ENCODE measurements around the gene SNRPE. TPM values are rescaled to one million over a fixed set of nuclear protein-coding genes. Genes with fewer than 3 reads are reported as not detected.

Gene SNRPE
- total RNA-seq, 1 donor from 2014 or later, result 250 TPM

DNA sequence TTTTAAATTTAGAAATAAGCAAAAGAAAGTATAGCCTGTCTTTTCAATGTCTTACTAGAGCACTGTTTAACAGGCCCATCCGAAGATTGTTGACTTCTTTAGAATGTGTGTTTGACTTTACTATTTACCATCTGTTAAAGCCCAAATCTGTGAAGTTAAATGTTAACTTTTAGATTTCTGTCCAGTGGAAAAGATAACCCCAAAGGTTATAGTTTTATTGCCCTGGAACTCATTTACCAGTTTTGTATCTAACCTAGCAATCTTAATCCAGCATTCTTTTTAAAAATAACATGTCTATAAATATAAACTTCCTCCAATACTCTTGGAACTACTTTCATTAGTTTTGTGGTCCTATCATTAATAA, 37.9 kb downstream of the SNRPE start:
- Mint-ChIP-seq H3K4me3 (no peak overlapping the region), H3K4me1 (ENCODE audit: low read depth) (no peaks in the 10 kb centered on the region), H3K36me3 (ENCODE audit: low read depth) (no peaks in the 10 kb centered on the region), H3K27me3 (ENCODE audit: insufficient read depth) (peaks cover 3% of the 10 kb centered on the region), H3K9me3 (peaks cover 9% of the 10 kb centered on the region), H3K27ac (no peak overlapping the region)
- DNase-seq (ENCODE audit: low spot score), result no peak
- intact Hi-C loops (cut with micrococcal nuclease), result no loop called here

DNA sequence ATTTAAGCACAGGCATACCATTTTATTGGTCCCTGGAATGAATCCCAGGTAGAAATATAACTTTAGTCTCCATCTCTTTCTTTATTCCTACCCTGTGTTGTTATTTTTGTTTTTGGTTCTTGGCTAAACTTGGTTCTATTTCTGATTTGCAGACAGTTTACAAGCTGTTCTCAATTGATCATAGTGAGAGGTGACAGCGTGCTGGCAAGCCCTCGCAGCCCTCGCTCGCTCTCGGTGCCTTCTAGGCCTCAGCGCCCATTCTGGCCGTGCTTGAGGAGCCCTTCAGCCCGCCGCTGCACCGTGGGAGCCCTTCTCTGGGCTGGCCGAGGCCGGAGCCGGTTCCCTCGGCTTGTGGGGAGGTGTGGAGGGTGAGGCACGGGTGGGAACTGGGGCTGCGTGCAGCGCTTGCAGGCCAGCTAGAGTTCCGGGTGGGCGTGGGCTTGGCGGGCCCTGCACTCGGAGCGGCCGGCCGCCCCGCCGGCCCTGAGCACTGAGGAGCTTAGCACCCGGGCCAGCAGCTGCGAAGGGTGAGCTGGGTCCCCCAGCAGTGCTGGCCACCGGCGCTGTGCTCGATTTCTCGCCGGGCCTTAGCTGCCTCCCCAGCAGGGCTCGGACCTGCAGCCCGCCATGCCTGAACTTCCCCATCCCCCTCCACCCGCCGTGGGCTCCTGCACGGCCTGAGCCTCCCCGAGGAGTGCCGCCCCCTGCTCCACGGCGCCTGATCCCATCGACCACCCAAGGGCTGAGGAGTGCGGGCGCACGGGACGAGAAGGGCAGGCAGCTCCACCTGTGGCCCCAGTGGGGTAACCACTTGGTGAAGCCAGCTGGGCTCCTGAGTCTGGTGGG, 38.7 kb downstream of the SNRPE start:
- DNase-seq (ENCODE audit: low spot score), result no peak
- Mint-ChIP-seq H3K4me1 (ENCODE audit: low read depth) (no peaks in the 10 kb centered on the region), H3K27me3 (ENCODE audit: insufficient read depth) (peaks cover 3% of the 10 kb centered on the region), H3K36me3 (ENCODE audit: low read depth) (no peaks in the 10 kb centered on the region), H3K9me3 (peaks cover 4% of the 10 kb centered on the region), H3K4me3 (no peak overlapping the region), H3K27ac (no peak overlapping the region)
- intact Hi-C loops (cut with micrococcal nuclease), result no loop called here

DNA sequence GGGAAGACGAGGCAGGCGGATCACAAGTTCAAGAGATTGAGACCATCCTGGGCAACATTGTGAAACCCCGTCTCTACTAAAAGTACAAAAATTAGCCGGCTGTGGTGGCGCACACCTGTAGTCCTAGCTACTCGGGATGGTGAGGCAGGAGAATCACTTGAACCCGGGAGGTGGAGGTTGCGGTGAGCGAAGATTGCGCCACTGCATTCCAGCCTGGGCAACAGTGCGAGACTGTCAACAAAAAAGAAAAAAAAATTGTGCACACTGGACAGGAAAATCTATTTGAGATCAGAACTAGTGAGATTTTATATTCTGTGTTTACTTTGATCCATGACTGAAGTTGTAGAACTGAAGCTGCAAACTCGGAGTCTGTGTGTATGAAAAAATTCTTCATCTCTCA, 40.2 kb downstream of the SNRPE start:
- H3K36me3 Mint-ChIP-seq (ENCODE audit: low read depth), result no peaks in the 10 kb centered on the region
- no peaks in the 10 kb centered on the region for H3K4me1 Mint-ChIP-seq (ENCODE audit: low read depth)
- no peak overlapping the region for H3K27ac Mint-ChIP-seq
- no peaks in the 10 kb centered on the region for H3K9me3 Mint-ChIP-seq
- peaks cover 7% of the 10 kb centered on the region for H3K27me3 Mint-ChIP-seq (ENCODE audit: insufficient read depth)
- no peak for DNase-seq (ENCODE audit: low spot score)
- intact Hi-C loops (cut with micrococcal nuclease), result no loop called here
- H3K4me3 Mint-ChIP-seq, result no peak overlapping the region

DNA sequence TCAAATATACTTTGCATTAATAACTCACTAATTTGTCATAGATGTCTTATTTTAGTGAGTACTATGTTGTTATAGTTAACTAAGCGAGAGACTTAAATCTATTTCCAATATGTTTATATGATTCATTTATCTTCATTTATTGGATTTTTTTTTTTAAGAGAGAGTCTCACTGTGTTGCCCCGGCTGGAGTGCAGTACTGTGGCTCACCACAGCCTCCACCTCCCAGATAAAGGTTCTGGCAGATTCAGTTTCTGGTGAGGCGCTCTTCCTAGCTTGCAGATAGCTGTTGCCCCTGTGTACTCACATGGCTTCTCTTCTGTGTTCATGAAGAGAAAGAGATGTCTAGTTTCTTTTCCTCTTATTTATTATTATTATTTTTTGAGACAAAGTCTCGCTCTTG, 43.9 kb downstream of the SNRPE start:
- no peaks in the 10 kb centered on the region for H3K36me3 Mint-ChIP-seq (ENCODE audit: low read depth)
- intact Hi-C loops (cut with micrococcal nuclease), result no loop called here
- no peaks in the 10 kb centered on the region for H3K4me1 Mint-ChIP-seq (ENCODE audit: low read depth)
- DNase-seq (ENCODE audit: low spot score), result no peak
- H3K4me3 Mint-ChIP-seq, result no peak overlapping the region
- H3K27me3 Mint-ChIP-seq (ENCODE audit: insufficient read depth), result peaks cover 7% of the 10 kb centered on the region
- no peaks in the 10 kb centered on the region for H3K9me3 Mint-ChIP-seq
- no peak overlapping the region for H3K27ac Mint-ChIP-seq

DNA sequence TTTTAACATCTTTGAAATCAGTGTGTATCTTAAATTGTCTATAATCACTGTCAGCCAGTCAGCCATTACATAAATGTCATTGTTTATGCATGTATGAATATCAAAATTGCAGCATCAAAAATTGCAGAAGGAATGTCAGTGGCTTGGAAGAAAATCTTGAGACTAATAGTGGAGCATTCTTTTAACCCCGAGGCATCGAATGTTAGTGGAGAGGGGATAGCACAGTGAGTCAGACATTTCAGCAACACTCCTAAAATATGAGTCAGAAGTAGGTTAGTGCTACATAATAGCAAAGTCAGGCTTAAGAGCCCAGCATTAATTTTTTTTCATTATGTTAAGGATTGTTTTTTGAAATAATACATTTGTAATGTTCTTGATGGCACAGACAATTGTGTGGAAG, 45.5 kb downstream of the SNRPE start:
- no peaks in the 10 kb centered on the region for H3K9me3 Mint-ChIP-seq
- H3K4me1 Mint-ChIP-seq (ENCODE audit: low read depth), result no peaks in the 10 kb centered on the region
- H3K36me3 Mint-ChIP-seq (ENCODE audit: low read depth), result no peaks in the 10 kb centered on the region
- intact Hi-C loops (cut with micrococcal nuclease), result no loop called here
- H3K27me3 Mint-ChIP-seq (ENCODE audit: insufficient read depth), result peaks cover 7% of the 10 kb centered on the region
- DNase-seq (ENCODE audit: low spot score), result no peak
- no peak overlapping the region for H3K4me3 Mint-ChIP-seq
- H3K27ac Mint-ChIP-seq, result no peak overlapping the region

DNA sequence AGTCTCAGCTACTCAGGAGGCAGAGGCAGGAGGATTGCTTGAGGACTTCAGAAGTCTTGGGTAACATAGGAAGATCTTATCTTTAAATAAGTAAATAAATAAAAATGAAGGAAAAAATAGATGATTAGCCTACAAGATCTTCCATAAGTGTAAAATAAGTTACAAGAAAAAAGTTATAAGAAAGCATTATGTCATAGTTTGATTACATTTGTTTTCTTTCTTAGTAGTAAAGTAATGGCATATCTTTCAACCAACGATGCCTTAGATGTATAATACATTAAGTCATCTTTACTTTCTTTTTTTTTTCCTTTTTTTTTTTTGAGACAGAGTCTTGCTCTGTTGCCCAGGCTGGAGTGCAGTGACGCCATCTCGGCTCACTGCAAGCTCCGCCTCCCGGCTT, 46.5 kb downstream of the SNRPE start:
- Mint-ChIP-seq H3K4me3 (no peak overlapping the region), H3K36me3 (ENCODE audit: low read depth) (no peaks in the 10 kb centered on the region), H3K27ac (no peak overlapping the region), H3K9me3 (no peaks in the 10 kb centered on the region), H3K27me3 (ENCODE audit: insufficient read depth) (peaks cover 7% of the 10 kb centered on the region), H3K4me1 (ENCODE audit: low read depth) (no peaks in the 10 kb centered on the region)
- DNase-seq (ENCODE audit: low spot score), result no peak
- intact Hi-C loops (cut with micrococcal nuclease), result no loop called here

DNA sequence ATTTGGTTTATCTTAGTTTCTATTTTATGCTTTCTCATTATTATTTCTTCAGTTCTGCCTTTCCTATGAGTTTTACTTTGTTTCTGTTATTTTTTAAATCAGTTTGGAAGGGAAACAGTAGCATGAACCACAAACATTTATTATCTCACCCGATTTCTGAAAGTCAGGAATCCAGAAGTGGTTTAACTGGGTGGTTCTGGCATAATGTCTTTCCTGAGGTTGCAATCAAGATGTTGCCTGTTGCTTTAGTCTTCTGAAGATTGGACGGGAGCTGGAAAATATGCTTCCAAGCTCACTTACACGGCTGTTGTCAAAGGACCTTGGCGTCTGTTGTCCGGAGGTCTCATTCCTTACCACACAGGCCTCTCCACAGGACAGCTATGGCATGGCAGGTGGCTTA, 50.4 kb downstream of the SNRPE start:
- no peak for DNase-seq (ENCODE audit: low spot score)
- Mint-ChIP-seq H3K36me3 (ENCODE audit: low read depth) (no peaks in the 10 kb centered on the region), H3K4me3 (no peak overlapping the region), H3K27ac (no peak overlapping the region), H3K27me3 (ENCODE audit: insufficient read depth) (peaks cover 4% of the 10 kb centered on the region), H3K4me1 (ENCODE audit: low read depth) (no peaks in the 10 kb centered on the region), H3K9me3 (no peaks in the 10 kb centered on the region)
- intact Hi-C loops (cut with micrococcal nuclease), result no loop called here

DNA sequence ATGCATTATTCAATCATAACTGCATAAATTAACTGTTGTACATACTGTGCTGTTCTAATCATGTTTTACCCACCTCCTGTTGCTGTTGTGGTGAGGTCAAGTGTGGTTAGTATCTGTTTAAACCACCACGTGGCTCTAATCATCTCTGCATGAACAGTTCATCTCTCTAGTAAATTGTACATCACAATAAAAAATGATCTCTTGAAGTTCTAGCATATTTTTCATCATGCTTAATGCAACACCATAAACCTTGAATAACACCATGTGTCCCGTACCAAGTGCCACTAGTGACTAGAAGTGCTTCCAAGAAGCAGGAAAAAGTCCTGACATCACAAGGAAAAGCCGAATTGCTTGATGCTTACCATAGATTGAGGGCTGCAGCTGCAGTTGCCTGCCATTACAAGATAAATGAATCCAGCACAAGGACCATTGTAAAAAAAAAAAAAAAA, 51.7 kb downstream of the SNRPE start:
- DNase-seq (ENCODE audit: low spot score), result no peak
- intact Hi-C loops (cut with micrococcal nuclease), result no loop called here
- Mint-ChIP-seq H3K27me3 (ENCODE audit: insufficient read depth) (peaks cover 4% of the 10 kb centered on the region), H3K4me1 (ENCODE audit: low read depth) (no peaks in the 10 kb centered on the region), H3K36me3 (ENCODE audit: low read depth) (no peaks in the 10 kb centered on the region), H3K4me3 (no peak overlapping the region), H3K27ac (no peak overlapping the region), H3K9me3 (no peaks in the 10 kb centered on the region)

DNA sequence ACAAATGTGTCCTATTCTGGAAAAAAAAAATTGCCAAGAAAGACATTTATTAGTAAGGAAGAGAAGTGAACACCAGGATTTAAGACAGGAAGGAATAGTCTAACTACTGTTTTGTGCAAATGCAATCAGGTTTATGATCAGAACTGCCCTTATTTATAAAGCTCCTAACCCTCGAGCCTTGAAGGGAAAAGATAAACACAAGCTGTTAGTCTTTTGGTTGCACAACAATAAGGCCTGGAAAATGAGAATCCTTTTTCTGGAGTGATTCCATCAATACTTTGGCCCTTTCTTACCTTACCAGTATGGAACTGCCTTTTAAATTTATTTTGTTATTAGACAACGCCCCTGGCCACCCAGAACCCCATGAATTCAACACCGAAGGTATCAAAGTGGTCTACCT, 52.9 kb downstream of the SNRPE start:
- no peaks in the 10 kb centered on the region for H3K36me3 Mint-ChIP-seq (ENCODE audit: low read depth)
- peaks cover 4% of the 10 kb centered on the region for H3K27me3 Mint-ChIP-seq (ENCODE audit: insufficient read depth)
- H3K9me3 Mint-ChIP-seq, result no peaks in the 10 kb centered on the region
- H3K4me3 Mint-ChIP-seq, result no peak overlapping the region
- no peaks in the 10 kb centered on the region for H3K4me1 Mint-ChIP-seq (ENCODE audit: low read depth)
- H3K27ac Mint-ChIP-seq, result no peak overlapping the region
- intact Hi-C loops (cut with micrococcal nuclease), result no loop called here
- no peak for DNase-seq (ENCODE audit: low spot score)

DNA sequence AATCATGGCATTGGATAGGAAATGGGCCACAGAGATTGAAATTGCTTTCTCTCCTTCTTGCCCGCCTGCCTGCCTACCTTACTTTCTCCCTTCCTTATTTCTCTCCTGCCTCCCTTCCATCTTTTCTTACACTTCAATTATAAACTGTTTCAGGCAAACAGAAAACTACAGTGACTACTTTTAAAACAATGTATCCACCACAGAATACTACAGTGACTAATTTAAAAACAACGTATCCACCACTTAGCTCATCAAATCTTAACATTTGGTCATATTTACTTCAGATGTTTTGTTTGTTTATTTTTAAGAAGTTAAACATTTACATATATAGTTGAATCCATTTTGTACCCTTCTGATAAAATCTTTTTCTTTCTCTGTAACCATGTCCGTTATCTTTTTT, 54.4 kb downstream of the SNRPE start:
- H3K27ac Mint-ChIP-seq, result no peak overlapping the region
- intact Hi-C loops (cut with micrococcal nuclease), result no loop called here
- no peaks in the 10 kb centered on the region for H3K4me1 Mint-ChIP-seq (ENCODE audit: low read depth)
- H3K4me3 Mint-ChIP-seq, result no peak overlapping the region
- H3K9me3 Mint-ChIP-seq, result no peaks in the 10 kb centered on the region
- H3K27me3 Mint-ChIP-seq (ENCODE audit: insufficient read depth), result peaks cover 4% of the 10 kb centered on the region
- H3K36me3 Mint-ChIP-seq (ENCODE audit: low read depth), result no peaks in the 10 kb centered on the region
- DNase-seq (ENCODE audit: low spot score), result no peak

DNA sequence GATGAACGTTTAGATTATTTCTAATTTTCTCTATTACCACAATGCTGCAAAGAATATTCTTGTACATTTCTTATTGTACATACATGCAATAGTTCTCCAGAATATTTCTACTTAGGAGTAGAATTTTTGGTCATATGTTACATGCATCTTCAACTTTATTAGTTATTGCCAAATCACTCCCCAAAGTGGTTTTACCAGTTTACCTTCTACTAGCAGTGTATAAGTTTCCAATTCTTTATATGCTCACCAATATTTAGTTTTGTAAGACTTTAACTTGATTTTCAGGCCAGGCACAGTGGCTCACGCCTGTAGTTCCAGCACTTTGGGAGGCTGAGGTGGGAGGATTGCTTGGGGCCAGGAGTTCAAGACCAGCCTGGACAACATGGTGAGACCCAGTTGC, 55.4 kb downstream of the SNRPE start:
- no peaks in the 10 kb centered on the region for H3K4me1 Mint-ChIP-seq (ENCODE audit: low read depth)
- intact Hi-C loops (cut with micrococcal nuclease), result no loop called here

More for the DNA sequence above, 55.4 kb downstream of the SNRPE start:
- H3K9me3 Mint-ChIP-seq, result no peaks in the 10 kb centered on the region
- no peak overlapping the region for H3K27ac Mint-ChIP-seq
- no peak overlapping the region for H3K4me3 Mint-ChIP-seq
- no peak for DNase-seq (ENCODE audit: low spot score)
- peaks cover 4% of the 10 kb centered on the region for H3K27me3 Mint-ChIP-seq (ENCODE audit: insufficient read depth)
- no peaks in the 10 kb centered on the region for H3K36me3 Mint-ChIP-seq (ENCODE audit: low read depth)

Measured in activated T-helper 1 cell treated with anti-CD3 and anti-CD28 coated beads, Interleukin-12 subunit alpha, Interleukin-12 subunit beta, Interleukin-2, Interleukin-4 antibody, amounts not matched to agents 30 ng/mL and 10 ng/mL and 1 ng/mL, durations not matched to agents 14 hours and 24 hours and 36 hours (primary cell).